PFSK-1 (cell line): ENCODE results near the gene FASTK.

ENCODE experiments used
- POLR2AphosphoS5 ChIP-seq: IDR thresholded peaks from 2 replicates; pipeline ENCODE4 v1.6.1; 2012; ENCODE audit warnings: low read depth, mild to moderate bottlenecking, control low read depth, low read length, moderate library complexity
- REST ChIP-seq, 2 experiments: IDR thresholded peaks; 2 replicates each; pipeline versions ENCODE4 v1.6.1 to v1.8.0; 2011 to 2012; ENCODE audit warnings: low read depth in 2 of 2, low read length in 2 of 2, control low read depth in 1 of 2, inconsistent platforms in 1 of 2, mild to moderate bottlenecking in 1 of 2, moderate library complexity in 1 of 2; ENCODE audit not compliant: insufficient read depth in 1 of 2
- SIN3A ChIP-seq: IDR thresholded peaks from 2 replicates; pipeline ENCODE4 v1.6.1; 2012; ENCODE audit warnings: mild to moderate bottlenecking, low read length, moderate library complexity, borderline replicate concordance; ENCODE audit not compliant: insufficient read depth
- TAF1 ChIP-seq: IDR thresholded peaks from 2 replicates; pipeline ENCODE4 v1.6.1; 2012; ENCODE audit warnings: low read length, control low read depth, borderline replicate concordance; ENCODE audit not compliant: insufficient read depth

- no peak for TF ChIP-seq TAF1
- TF ChIP-seq REST (IDR thresholded peaks at IDR 0.05; ENCODE audit: insufficient read depth in 1 of 2, low read depth in 2 of 2, low read length in 2 of 2), result no peak
- TF ChIP-seq POLR2AphosphoS5, result no peak
- no peak for TF ChIP-seq SIN3A
Observed at GRCh38 chr7:151066273-151066974, 14.2 kb downstream of the FASTK start.
